Fibroblast of the aortic adventitia (primary cell): ENCODE measurements around the gene FBXW5. TPM values are rescaled to one million over a fixed set of nuclear protein-coding genes. Genes with fewer than 3 reads are reported as not detected.

Experiments
- DNase-seq: peaks from one replicate; pipeline ENCODE4 v3.0.0-alpha.2; 2010; ENCODE audit warnings: low read depth
- H3K4me3 ChIP-seq: 2 replicates; pipeline ENCODE4 v1.5.1; 2011; ENCODE audit warnings: low read depth, mild to moderate bottlenecking, control low read depth, low read length, moderate library complexity
- total RNA-seq: library from RNA; depleted of rRNA; stranded (reverse); fragments of >200 nt; gene quantifications from 2 replicates; pipeline ENCODE4 v1.2.3, GENCODE V29; 2012; ENCODE audit warnings: low replicate concordance
- TF ChIP-seq, protein P1 (sequence below): IDR thresholded peaks from 2 replicates; pipeline ENCODE4 v1.5.1; 2011; ENCODE audit warnings: mild to moderate bottlenecking, low read length, control low read depth, inconsistent platforms; ENCODE audit not compliant: insufficient read depth

FBXW5 gene
- total RNA-seq, 1 donor = 139 TPM

DNA sequence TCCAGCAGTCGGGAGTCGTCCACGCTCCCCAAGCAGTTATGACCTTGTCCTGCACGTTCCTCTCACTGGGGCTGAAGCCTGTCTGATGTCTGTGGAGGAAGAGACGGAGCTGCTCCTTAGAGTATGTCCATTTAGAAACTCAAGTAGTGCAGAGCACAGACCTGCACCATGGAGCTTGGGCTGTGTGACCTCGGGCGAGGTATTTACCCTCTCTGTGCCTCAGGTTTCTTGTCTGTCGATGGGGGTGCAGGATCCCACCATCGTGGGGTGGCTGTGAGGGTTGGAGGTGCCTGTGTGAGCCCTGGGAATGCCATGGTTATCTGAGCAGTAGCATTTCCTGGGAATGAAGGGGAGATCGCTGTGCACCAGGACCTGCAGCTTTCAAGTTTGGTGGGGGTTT is 44.0 kb downstream of the FBXW5 start:
- TF ChIP-seq, protein P1, sequence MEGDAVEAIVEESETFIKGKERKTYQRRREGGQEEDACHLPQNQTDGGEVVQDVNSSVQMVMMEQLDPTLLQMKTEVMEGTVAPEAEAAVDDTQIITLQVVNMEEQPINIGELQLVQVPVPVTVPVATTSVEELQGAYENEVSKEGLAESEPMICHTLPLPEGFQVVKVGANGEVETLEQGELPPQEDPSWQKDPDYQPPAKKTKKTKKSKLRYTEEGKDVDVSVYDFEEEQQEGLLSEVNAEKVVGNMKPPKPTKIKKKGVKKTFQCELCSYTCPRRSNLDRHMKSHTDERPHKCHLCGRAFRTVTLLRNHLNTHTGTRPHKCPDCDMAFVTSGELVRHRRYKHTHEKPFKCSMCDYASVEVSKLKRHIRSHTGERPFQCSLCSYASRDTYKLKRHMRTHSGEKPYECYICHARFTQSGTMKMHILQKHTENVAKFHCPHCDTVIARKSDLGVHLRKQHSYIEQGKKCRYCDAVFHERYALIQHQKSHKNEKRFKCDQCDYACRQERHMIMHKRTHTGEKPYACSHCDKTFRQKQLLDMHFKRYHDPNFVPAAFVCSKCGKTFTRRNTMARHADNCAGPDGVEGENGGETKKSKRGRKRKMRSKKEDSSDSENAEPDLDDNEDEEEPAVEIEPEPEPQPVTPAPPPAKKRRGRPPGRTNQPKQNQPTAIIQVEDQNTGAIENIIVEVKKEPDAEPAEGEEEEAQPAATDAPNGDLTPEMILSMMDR = no peak
- no peak for DNase-seq
- no peak overlapping the region for H3K4me3 ChIP-seq

DNA sequence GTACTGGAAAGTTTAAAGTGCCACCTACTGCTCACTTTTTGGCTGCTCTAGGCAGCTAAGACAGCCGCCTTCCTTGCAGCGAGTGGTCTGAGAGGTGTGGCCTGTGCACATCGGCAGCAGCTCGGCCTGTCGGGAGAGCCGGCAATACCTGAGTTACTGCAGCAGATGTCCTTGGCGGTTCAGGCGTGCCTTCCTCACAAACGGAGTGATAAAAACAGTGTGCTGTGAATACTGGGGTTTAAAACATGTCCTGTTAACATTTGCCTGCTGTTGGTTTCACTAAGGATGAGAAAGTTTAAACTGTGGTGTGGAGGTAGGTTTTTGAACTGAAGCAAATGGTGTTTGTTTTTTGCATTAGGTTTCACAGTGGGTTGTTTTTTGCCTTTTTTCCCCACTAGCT is 45.3 kb downstream of the FBXW5 start:
- TF ChIP-seq, protein P1 = no peak
- H3K4me3 ChIP-seq = no peak overlapping the region
- DNase-seq = no peak

DNA sequence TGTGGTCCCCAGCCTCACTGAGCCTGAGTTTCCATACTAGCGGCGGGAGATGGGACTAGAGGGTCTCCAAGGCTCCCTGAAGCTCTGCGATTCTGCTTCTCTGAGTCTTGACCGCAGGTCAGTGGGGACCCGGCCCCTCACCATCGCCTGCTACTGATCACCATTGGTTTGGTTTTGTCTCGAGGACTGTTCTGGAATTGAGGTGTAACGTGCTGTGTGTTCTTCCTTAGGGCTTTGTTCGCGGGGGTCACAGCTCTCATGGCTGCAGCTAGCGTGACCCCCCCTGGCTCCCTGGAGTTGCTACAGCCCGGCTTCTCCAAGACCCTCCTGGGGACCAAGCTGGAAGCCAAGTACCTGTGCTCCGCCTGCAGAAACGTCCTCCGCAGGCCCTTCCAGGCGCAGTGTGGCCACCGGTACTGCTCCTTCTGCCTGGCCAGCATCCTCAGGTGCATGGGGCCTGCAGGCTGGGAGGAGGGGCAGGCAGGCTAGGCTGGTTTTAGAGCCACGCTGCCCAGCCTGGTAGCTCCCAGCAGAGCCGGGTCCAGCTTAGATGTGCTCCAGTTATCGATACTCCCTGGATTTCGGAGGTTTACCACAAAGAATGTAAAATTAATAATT is 45.9 kb downstream of the FBXW5 start:
- no peak overlapping the region for H3K4me3 ChIP-seq
- TF ChIP-seq, protein P1 = no peak
- no peak for DNase-seq

DNA sequence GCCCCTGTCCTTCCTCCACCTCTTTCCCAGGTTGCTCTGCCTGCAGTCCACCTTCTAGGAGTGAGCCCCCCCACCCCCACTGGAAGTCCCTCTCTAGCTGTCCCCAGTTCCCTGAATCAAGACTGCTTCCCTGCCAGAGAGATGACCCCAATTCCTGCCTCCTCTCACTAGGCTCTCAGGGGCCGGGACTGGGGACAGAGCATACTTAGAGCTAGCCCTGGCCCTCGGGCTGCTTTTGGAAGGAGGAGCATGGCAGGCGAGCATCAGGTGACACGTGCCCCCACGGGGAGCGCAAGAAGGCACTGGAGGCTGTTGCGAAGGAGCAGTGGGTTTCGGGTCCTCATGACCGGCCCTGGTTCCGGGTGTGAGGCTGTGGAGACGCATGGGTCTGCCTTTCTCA is 48.5 kb downstream of the FBXW5 start:
- no peak overlapping the region for H3K4me3 ChIP-seq
- TF ChIP-seq, protein P1 = no peak
- DNase-seq = no peak

DNA sequence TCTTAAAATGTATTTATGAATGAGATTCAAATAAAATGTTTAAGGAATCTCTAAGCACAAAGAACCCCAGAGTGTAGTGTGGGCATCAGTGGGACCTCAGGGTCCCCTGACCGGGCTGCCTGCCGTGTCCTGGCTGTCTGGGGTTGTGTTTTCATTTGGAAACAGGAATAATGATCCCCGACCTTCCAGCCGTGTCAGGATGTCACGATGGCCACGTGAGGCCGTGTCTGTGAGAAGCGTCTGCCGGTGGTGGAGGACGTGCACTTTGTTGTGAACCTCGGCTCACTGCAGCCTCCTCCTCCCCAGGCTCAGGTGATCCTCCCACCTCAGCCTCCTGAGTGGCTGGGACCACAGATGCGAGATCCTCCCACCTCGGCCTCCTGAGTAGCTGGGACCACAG is 53.9 kb downstream of the FBXW5 start:
- TF ChIP-seq, protein P1 = no peak
- DNase-seq = no peak
- no peak overlapping the region for H3K4me3 ChIP-seq

Other genes starting within 250 kb of the FBXW5 start
- gene DIPK1B, start 232.2 kb downstream of the FBXW5 start, total RNA-seq = 0.45 and 0.98 TPM in 2 replicates
- gene LCN10, start 201.8 kb downstream of the FBXW5 start, total RNA-seq = not detected in 2 replicates
- not detected in 2 replicates for gene LCN6, start 196.2 kb downstream of the FBXW5 start, total RNA-seq
- not detected in 2 replicates for gene LCN8, start 186.5 kb downstream of the FBXW5 start, total RNA-seq
- gene LCN15, start 180.2 kb downstream of the FBXW5 start, total RNA-seq = not detected in 2 replicates
- gene TMEM141, start 153.4 kb downstream of the FBXW5 start, total RNA-seq = 9.4 and 30.8 TPM in 2 replicates
- 0.16 TPM in 1 of 2 replicates, not detected in the other for gene CCDC183, start 148.4 kb downstream of the FBXW5 start, total RNA-seq
- gene RABL6, start 136.8 kb downstream of the FBXW5 start, total RNA-seq = 49.8 and 62.0 TPM in 2 replicates
- gene AJM1, start 102.3 kb downstream of the FBXW5 start, total RNA-seq = 1.1 and 1.3 TPM in 2 replicates
- gene PHPT1, start 95.3 kb downstream of the FBXW5 start, total RNA-seq = 28.7 and 83.2 TPM in 2 replicates
- gene MAMDC4, start 92.4 kb downstream of the FBXW5 start, total RNA-seq = 0.81 TPM in 1 of 2 replicates, not detected in the other
- 83.0 and 248 TPM in 2 replicates for gene EDF1, start 78.4 kb downstream of the FBXW5 start, total RNA-seq
- gene TRAF2, start 58.2 kb downstream of the FBXW5 start, total RNA-seq = 5.6 and 7.9 TPM in 2 replicates
- gene C8G, start 505 bp upstream of the FBXW5 start, total RNA-seq = 0.36 TPM in 1 of 2 replicates, not detected in the other
- gene LCN12, start 7.5 kb upstream of the FBXW5 start, total RNA-seq = not detected in 2 replicates
- 27.6 and 32.8 TPM in 2 replicates for gene PTGDS, start 32.8 kb upstream of the FBXW5 start, total RNA-seq
- gene LCNL1, start 38.3 kb upstream of the FBXW5 start, total RNA-seq = 0.54 and 15.3 TPM in 2 replicates
- 7.1 and 18.3 TPM in 2 replicates for gene PAXX, start 47.7 kb upstream of the FBXW5 start, total RNA-seq
- 4.3 and 5.2 TPM in 2 replicates for gene CLIC3, start 51.8 kb upstream of the FBXW5 start, total RNA-seq
- gene ABCA2, start 83.5 kb upstream of the FBXW5 start, total RNA-seq = 21.0 and 25.0 TPM in 2 replicates
- not detected in 2 replicates for gene FUT7, start 87.3 kb upstream of the FBXW5 start, total RNA-seq
- gene NPDC1, start 101.4 kb upstream of the FBXW5 start, total RNA-seq = 23.8 and 31.6 TPM in 2 replicates
- 0.09 TPM in 1 of 2 replicates, not detected in the other for gene ENTPD2, start 109.3 kb upstream of the FBXW5 start, total RNA-seq
- gene SAPCD2, start 125.8 kb upstream of the FBXW5 start, total RNA-seq = 0.41 and 1.5 TPM in 2 replicates
- 12.7 and 17.7 TPM in 2 replicates for gene UAP1L1, start 132.8 kb upstream of the FBXW5 start, total RNA-seq
- 50.8 and 103 TPM in 2 replicates for gene MAN1B1, start 142.2 kb upstream of the FBXW5 start, total RNA-seq
- gene DPP7, start 170.0 kb upstream of the FBXW5 start, total RNA-seq = 69.5 and 72.3 TPM in 2 replicates
- not detected in 2 replicates for gene GRIN1, start 194.4 kb upstream of the FBXW5 start, total RNA-seq
- not detected in 2 replicates for gene LRRC26, start 225.3 kb upstream of the FBXW5 start, total RNA-seq
- gene TMEM210, start 227.3 kb upstream of the FBXW5 start, total RNA-seq = not detected in 2 replicates
- 25.7 and 28.0 TPM in 2 replicates for gene ANAPC2, start 243.8 kb upstream of the FBXW5 start, total RNA-seq
- 43.5 and 51.5 TPM in 2 replicates for gene SSNA1, start 243.9 kb upstream of the FBXW5 start, total RNA-seq